DMS153 treated with DMSO at 0.1 percent for 48 hours (cell line): ENCODE measurements around the gene TBC1D22B.
A peak's percentile ranks its signal among the peaks of the same experiment; 100 is the strongest.

Experiments used
- DNase-seq: peaks from one replicate; lab custom pipeline; 2025; ENCODE audit not compliant: unreplicated experiment; lab: John Stamatoyannopoulos, UW

TBC1D22B gene

DNA sequence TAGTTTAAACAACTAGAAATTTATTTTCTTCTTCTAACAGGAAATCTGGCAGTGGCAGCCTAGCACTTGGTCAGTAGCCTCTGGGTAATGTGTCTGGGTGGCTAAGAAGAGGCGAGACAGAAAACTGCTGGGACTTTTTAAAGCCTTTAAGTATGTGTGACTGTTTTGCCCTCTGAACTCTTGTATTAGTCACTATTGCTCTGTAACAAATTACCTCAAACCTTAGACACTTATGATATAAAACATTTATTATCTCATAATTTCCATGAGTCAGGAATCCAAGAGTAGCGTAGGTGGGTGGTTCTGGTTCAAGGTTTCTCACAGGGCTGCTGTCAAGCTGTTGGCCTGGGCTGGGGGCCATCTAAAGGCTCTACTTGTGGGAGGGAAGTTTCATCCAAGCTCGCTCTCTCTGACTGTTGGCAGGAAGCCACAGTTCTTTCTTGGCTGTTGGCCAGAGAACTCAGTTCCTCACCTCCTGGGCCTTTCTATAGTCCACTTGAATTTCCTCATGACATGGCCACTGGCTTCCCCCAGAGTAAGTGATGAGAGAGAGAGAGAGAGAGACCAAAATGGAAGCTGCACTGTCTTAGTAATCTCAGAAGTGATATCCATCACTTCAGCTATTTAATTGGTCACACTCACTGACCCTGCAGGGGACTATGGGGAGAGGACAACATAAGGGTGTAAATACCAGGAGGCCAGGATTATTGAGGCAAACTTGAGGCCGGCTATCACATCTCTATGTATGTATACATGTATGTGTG lies 17.4 kb upstream of the TBC1D22B start:
- DNase-seq, result peak; percentile 35

DNA sequence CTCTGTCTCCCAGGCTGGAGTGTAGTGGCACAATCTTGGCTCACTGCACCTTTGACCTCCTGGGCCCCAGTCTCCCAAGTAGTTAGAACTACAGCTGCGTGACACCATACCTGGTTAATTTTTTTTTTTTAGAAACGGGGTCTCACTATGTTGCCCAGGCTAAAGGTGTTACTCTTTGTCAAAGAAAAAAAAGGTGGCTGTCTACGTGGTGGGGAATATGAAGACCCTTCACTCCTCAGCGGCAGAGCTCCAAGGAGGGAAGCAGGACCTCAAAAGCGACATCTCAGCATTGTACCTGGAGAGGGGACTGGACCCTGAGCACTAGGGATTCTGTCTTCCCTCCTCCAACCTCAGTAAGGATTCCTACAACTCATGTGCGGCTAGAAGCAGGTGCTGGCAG lies 16.4 kb upstream of the TBC1D22B start:
- DNase-seq, result no peak

DNA sequence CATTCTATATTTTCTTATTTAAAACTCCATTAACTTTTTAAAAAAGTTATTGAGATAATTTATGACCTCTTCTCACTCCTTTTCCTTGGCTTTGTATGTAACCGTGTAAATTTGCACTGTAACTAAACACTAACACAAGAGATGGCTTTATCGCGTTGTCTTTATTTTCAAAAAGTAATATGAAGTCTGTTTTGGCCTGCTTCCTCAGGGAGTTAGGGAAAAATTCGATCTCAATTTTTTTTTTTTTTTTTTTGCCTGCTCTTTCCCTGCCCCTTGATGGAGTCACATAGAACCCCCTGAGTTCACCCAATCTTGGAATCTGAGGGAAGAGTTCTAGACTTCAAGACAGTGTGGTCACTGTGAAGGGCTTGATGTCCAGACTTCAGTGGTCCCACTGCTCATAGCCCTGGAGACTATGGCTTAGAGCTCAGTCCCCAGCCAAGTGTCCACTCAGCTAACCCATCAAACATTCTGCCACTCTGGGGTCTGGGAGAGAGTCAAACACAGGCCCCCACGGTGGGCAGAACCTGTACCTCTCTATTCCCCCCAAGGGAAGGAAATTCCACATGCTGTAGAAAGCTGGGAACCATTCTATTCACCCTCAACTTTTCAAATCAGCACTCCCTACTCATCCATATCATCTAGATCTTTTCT lies 15.7 kb upstream of the TBC1D22B start:
- DNase-seq, result no peak

DNA sequence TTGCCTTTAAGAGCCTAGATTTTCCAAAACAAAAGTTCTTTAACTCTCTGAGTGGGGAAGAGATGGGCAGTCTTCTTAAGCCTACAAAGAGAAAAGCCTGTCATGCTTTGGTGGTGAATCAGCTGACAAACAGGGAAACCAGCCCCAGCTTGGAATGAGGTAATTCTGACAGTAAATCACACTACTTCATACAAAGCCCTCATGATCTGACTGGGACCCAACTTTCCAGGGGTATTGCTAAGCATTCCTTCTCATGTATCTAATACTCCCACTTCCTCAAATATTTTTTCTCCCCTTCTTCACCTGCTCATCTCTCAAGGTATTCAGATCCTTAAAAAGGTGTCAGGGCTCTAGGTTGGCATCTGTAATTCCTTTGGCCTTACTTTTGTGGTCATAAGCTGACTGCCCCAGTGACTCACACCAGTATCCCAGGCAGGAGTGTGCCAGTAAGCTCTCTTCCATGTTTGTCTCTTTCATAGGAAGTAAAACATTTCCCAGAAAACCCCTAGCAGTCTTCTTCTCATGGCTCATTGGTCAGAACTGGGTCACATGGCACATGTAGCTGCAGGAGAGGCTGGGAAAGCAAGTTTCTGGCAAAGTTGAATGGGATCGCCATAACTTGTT lies 15.0 kb upstream of the TBC1D22B start:
- no peak for DNase-seq

DNA sequence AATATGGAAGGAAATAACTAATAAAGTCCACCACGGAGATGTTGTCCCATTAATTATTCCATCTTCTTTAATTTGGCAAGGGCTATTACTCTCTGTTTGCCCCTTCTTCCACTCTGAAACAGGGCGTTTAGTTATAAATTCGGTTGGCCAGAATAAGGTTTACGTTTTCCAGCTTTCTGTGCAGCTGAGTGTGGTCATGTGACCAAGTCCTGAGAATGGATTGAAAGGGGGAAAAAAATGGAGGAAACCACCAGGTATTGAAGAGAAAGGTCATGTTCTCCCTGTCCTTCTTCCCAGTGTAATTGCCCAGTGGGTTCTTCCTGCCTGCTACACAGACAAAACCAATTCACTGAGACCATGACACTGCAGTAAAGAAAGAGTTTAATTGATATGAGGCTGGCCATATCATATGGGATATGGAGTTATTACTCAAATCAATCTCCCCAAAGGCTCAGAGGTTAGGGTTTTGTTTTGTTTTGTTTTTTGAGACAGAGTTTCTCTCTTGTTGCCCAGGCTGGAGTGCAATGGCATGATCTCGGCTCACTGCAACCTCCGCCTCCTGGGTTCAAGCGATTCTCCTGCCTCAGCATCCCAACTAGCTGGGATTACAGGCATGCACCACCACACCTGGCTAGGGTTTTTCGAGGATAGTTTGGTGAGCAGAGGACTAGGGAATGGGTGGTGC lies 14.3 kb upstream of the TBC1D22B start:
- DNase-seq, result no peak

DNA sequence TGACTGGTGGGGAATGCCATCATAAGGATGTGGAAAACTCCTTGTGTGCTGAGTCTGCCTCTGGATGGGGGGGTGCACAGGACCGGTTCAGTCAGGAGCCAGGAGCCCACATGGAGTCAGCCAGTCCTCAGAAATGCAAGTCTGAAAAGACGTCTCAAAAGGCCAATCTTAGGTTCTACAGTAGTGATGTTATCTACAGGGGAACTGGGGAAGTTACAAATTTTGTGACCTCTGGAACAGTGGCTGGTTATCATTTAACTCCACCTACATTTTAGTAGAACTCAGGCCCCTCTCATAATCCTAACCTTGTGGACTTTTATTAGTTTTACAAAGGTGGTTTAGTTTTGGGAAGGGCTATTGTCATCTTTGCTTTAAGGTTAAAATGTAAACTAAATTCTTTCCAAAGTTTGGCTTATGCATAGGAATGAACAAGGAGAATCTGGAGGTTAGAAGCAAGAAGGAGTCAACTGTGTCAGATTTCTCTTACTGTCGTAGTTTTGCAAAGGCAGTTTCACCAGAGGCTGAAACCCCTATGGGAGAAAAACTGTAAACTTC lies 13.7 kb upstream of the TBC1D22B start:
- no peak for DNase-seq

DNA sequence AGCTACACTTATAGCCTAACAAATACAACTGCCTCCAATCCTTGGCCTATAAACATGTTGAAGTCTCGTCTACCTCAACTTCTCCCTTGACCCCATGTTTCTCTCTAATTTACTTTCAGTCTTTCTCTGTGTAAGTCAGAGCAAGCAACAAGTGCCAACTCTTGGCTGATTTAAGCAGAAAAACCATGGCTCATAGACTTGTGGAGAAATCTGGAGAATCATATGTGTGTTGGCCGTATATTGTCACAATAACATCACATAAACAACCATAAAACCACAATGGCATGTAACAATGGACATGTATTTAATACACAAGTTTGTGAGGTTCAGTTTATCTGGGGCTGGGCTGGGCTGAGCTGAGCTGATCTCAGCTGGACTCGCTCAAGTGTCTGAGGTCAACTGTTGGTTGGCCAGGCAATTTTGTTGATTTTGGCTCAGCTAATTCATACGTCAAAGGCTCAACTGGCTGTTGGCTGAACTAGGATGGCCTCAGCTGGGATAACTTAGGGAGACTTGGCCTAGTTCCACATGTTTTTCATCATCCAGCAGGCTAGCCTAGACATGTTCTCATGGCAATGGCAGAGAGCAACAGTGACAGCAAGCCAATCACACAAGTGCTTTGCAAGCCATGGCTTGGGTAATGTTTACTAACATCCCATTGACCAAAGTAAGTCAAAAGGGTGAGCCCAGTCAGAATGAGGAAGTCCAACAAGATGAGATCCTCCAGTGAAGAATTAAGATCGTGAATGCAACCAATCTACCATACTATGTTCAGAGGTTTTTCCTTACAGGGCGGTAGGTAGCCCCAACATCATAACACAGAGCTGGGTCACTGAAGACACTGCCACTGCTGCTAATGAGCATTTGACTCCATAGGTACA lies 12.9 kb upstream of the TBC1D22B start:
- DNase-seq, result peak; percentile 75

DNA sequence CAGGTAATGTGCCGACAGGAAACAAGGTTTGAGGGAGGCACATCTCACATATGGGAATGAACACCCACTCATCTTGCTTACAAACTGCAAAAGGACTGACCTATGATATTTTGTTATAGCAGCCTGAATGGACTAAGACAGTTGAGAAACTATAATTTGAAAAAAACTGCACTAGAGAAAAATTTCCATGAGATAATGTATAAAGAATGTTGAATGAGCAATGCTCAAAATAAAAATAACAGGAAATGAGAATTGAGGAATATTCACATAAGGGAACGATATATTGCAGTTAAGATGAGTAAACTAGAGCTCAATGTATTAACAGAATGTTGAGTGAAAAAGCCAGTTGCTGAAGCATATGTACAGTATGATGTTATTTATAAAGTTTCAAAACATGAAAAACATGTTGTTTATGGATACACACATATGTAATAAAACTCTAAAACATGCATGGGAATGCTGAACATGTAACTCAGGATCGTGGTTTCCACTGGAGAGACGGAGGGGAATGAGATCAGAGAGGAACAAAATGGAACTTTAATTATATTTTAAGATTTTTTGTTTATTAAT lies 6.3 kb upstream of the TBC1D22B start:
- no peak for DNase-seq

DNA sequence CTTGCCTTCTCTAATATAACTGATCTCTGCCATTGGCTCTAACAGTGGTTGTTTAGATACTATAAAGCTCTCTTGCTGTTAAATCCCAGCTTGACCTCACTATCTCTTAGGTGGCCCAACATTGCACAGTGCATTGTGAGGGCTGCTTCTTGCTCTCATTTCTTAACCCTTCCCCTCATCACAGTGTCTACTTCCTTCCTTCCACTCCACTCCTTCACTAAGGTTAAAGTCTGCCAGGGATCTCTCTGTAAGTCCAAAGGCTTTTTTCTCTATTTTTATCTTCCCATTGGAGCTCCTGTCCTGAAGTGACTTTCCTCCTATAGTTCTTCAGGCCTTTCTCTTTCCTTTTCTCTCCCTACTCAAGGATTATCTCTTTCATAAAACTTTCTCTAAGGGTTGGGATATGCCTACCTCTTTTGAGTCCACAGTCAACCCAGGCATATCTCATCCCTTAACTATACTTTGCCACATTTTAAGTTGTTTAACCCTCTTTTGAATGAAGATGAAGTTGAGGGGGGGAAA lies 4.0 kb upstream of the TBC1D22B start:
- no peak for DNase-seq

DNA sequence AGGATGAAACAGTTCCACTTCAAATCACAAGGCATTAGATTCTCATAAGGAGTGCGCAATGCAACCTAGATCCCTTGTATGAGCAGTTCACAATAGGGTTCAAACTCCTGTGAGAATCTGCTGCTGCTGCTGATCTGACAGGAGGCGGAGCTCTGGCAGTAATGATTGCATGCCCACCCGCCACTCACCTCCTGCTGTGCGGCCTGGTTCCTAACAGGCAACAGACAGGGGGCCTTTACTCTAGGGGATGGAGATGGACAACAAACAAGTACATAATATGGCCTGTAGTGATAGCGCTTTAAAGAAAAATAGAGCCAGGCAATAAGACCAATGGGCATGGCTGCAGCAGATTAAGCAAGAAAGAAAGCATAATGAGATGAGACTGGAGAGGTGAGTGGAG lies 2.7 kb upstream of the TBC1D22B start:
- no peak for DNase-seq

DNA sequence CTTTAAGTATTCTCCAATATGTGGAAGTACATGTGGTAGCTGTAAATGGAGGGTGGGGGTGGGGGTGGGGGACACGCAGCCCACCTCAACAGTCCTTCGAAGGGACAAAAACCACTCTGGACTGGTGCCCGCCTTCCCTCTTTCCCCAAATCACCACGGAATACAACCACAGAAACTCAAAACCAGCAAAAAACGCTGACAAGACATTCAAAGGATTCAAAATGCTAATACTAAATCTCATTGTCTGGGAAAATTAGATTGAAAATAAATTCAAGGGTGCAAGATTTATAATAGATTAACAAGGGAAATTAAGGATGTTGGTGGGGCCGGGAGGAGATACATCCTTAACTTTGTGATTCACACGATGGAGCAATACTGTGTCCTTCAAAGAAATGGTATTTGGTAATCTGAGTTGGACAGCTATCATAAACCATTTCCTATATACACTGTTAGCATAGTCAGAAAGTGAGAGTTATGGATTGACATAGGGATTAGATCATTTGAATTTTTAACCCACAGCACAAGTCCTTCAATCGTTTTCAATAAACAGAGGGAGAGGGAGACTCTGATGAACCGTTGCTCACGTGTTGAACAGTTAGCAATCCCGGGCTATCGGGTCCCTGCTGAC lies 766 bp upstream of the TBC1D22B start:
- DNase-seq, result no peak

DNA sequence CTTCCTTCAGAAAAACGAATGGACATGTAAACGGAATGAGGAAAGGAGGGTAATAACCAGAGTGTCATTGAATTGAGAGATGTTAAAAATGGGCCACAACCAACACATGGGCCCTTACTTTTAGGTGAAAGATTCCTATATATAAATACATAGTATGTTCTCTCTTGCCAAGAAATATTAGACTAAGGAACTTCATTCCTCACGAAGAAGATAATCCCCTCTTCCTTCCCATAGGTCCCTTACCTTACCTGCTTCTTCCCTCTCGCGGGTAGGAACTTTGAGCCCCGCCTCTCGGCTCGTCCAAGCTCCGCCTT lies 295 bp upstream of the TBC1D22B start:
- no peak for DNase-seq

DNA sequence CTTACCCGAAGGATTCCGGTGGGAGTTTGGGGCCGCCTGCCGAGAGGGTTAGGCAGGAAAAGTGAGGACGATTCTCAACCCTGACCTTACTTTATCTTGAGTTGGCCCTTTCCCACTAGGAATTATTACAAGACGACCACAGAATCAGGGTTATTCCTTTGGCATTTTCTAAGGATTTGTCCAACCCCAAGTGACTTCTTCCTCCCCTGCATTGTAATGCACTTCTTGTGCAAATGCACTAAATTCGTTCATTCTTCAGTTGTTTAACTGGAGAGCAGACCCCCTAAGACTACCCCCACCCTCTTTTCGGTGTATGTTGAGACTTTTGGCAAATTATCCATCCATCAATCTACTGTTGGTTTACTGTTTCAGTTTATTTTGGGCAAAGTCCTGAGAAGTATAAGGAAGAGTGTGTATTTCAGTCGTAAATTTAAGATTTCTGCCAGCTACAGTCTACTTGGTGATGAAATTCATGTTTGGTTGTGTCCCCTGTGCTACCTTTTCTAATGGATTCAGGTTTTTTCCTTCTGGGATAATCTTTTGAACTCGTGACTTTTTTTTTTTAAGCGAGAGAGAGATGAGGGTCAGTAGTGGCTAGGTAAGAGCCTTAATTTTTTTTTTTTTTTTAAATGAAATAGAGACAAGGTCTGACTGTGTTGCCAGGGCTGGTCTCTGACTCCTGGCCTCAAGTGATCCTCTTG lies 983 bp downstream of the TBC1D22B start:
- DNase-seq, result no peak

DNA sequence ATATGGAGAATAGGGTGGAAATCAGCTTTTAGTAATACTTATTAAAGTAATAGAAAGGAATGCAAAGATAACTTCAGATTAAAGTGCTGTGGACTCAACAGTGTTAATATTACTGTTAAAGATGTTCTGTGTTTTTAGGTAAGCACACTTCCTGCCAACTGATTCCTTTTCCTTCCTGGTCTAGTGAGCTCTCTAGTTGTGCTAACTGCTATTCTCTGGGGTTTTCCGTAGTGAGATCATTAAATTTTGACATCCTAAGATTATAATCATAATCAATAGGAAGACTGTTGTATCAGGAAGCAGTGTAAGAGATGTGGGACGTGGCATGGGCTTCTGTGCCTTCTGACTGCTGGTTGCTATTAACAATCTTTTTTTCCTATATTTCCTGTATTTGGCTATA lies 1.6 kb downstream of the TBC1D22B start:
- no peak for DNase-seq

DNA sequence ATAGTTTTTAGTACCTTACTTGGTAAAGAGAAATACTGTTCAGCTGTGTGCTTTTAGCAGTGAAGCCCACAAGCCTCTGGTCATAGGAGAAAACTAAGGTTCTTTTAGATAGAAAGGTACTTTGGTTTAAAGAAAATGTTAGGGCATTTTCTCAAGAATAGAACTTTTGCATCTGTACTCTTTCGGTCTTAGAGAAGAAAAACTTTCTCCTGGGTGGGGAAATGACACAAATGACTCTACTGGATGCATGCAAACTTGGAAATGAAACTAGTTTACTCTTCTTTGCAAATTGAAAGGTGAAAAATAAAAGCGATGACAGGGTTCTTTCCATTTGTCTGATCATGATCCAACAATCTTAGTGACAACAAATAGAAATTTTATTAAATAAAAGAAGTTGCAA lies 2.5 kb downstream of the TBC1D22B start:
- no peak for DNase-seq

DNA sequence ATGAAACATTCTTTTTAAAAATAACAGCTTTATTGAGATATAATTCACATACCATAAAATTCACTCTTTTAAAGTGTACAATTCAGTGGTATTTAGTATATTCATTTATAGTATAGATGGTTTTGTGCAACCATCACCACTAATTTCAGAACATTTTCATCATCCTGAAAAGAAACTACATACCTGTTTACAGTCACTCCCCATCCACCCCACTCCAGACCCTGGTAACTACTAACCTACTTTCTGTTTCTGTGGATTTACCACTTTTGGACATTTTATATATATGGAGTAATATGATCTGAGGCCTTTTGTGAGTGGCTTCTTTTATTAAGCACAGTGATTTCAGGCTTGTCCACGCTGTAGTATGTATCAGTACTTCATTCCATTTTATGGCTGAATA lies 2.9 kb downstream of the TBC1D22B start:
- DNase-seq, result no peak

DNA sequence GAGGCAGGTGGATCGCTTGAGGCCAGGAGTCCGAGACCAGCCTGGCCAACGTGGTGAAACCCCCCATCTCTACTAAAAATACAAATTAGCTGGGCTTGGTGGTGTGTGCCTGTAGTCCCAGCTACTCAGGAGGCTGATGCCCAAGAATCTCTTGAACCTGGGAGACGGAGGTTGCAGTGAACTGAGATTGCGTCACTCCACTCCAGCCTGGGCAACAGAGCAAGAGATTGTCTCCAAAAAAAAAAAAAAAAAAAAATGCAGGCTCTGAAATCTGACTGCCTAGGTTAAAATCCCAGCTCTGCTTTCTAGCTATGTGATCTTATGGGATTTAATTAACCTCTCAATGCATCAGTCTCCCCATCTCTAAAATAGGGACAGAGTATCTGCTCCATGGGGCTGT lies 3.6 kb downstream of the TBC1D22B start:
- no peak for DNase-seq

DNA sequence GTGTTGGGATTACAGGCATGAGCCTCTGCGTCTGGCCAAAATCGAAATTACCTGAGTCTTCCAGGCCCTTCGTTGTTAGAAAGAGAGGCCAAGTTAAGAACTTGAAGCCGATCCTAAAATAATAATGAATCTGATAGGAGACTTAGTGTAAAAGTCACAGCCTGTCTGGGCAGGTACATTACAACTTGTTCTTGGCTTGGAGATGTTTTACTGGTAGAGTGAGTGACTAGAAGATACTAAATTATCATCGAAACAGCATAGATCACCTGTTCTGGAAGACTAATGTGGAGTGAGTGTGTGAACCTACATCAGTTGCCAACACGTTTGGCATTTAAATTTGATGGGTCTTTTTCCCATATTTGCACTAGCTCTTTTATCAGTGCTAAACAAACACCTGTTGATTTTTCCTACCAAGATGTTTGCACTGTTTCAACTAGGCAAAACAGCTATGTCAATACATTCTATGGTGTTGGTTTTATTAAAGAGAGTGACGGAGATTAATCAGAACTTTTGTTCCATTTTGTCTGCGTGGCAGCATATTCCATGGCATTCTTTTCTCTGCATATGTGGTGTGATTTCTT lies 5.0 kb downstream of the TBC1D22B start:
- no peak for DNase-seq

DNA sequence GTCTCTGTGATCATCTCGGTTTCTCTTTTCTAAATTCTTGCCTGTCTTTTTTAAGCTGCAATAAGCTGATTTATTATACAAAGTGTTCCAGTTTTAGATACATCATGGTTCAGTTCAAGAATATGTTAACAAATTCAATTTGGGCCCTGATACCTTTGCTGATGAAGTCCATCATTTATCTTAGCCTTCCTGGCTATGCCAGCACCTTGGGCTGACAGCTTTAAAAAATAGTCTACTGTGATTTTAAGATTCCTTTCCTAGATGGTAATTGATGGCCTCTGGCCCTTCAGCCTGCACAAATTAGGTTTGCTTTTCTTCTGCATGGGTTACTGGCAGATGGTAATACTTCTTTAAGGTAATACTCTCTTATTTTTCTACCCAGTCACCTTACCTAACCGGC lies 7.4 kb downstream of the TBC1D22B start:
- DNase-seq, result no peak
